DMS79 (cell line): ENCODE data around the gene GRIN3A.
"Not testable (repeated sequence)": the region's sequence is repeated elsewhere in the genome, so short reads cannot be mapped to it uniquely, and the experiment has no call there.

Experiments
- DNase-seq: peaks from one replicate; lab custom pipeline; 2025; lab: John Stamatoyannopoulos, UW

Gene GRIN3A

GRCh38 chr9:101578378-101578777 lies 160.1 kb downstream of the GRIN3A start:
- no peak for DNase-seq

GRCh38 chr9:101574731-101575333 lies 163.6 kb downstream of the GRIN3A start:
- no peak for DNase-seq

GRCh38 chr9:101572316-101572715 lies 166.1 kb downstream of the GRIN3A start:
- DNase-seq: no peak

- no peak for DNase-seq
Measured at GRCh38 chr9:101571114-101571513, 167.3 kb downstream of the GRIN3A start.

- DNase-seq: no peak
Measured at GRCh38 chr9:101569741-101570501, 168.5 kb downstream of the GRIN3A start.

- DNase-seq: no peak
Measured at GRCh38 chr9:101567725-101568350, 170.6 kb downstream of the GRIN3A start.

GRCh38 chr9:101566904-101567724 lies 171.3 kb downstream of the GRIN3A start:
- no peak for DNase-seq

GRCh38 chr9:101564252-101564651 lies 174.2 kb downstream of the GRIN3A start:
- no peak for DNase-seq

GRCh38 chr9:101562966-101563365 lies 175.5 kb downstream of the GRIN3A start:
- no peak for DNase-seq

GRCh38 chr9:101561740-101562139 lies 176.7 kb downstream of the GRIN3A start:
- no peak for DNase-seq

GRCh38 chr9:101549472-101550098 lies 188.9 kb downstream of the GRIN3A start:
- not testable (repeated sequence) for DNase-seq

- no peak for DNase-seq
Measured at GRCh38 chr9:101543098-101543735, 195.2 kb downstream of the GRIN3A start.

- no peak for DNase-seq
Measured at GRCh38 chr9:101540069-101540468, 198.4 kb downstream of the GRIN3A start.

GRCh38 chr9:101536938-101537337 lies 201.5 kb downstream of the GRIN3A start:
- DNase-seq: no peak

GRCh38 chr9:101536351-101536750 lies 202.1 kb downstream of the GRIN3A start:
- DNase-seq: no peak

- DNase-seq: peak; percentile 86
Measured at GRCh38 chr9:101533334-101534204, 204.9 kb downstream of the GRIN3A start, which contains the start of gene RNF20. Gene RNF20 (plus strand): TSS chr9:101533853. CDS start chr9:101535424, 1,571 bp downstream.

GRCh38 chr9:101530076-101530711 lies 208.3 kb downstream of the GRIN3A start:
- DNase-seq: no peak

- no peak for DNase-seq
Measured at GRCh38 chr9:101528015-101528414, 210.4 kb downstream of the GRIN3A start.

GRCh38 chr9:101527066-101527465 lies 211.4 kb downstream of the GRIN3A start:
- DNase-seq: no peak

GRCh38 chr9:101524371-101524770 lies 214.1 kb downstream of the GRIN3A start:
- DNase-seq: no peak
